Measurements from ENCODE around the gene PHF2.

The PHF2 gene

DNA sequence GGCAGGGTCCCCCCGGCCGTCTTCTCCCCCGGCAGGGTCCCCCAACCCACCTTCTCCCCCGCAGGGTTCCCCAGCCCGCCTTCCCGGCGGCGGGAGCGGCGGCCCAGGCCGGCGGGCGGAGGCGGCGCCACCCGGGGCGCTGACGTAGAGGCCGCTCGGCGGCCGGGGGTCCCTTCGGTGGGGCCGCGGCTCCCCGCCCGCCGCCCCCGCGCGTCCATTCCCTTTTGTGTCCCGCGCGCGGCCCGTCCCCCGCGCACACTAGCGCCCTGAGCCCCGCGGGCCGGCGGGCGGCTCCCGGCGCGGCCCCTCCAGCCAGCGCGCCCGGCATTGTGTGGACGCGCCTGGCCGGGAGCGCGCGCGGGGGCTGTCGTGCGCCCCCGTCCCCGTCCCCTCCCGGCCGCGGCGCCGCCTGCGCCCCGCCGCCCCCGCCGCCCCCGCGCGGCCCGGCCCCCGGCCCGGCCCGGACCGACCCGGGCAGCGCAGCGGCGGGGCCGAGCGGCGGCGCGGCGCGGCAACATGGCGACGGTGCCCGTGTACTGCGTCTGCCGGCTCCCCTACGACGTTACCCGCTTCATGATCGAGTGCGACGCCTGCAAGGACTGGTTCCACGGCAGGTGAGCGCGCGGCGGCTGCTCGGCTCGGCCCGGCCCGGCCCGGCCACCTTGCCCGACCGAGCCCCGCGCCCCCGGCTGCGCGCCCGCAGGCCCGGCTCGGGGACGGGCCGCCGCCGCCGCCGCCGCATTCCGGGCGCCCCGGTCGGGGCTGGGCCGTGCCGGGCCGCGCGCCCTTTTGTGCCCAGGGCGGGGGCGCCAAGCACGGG is at the start of gene PHF2:
Gene PHF2, plus strand, starts transcription at position 327 of the 820 bp plus-strand sequence. Its CDS starts 190 bp downstream, at position 517.
- DNase-seq = peak; percentile 36

DNA sequence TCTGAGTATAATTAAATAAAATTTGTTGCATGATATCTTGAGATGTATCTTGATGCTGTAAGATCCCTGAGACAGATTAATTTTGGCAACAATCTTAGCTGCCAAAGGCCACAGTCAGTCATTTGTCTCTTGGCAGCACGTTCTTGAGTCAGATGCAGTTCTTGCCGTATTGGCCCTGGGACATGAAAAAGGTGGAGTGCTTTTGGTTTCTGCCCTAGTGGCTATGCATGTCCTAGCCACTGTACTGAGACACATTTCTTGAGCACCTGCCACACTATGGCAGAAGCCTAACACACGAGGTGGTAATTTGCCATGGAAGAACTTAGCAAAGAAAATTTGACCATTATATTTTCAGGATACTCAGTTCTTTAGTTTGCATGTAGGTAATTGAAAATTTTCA is 45.0 kb upstream of the PHF2 start:
- DNase-seq = no peak

DNA sequence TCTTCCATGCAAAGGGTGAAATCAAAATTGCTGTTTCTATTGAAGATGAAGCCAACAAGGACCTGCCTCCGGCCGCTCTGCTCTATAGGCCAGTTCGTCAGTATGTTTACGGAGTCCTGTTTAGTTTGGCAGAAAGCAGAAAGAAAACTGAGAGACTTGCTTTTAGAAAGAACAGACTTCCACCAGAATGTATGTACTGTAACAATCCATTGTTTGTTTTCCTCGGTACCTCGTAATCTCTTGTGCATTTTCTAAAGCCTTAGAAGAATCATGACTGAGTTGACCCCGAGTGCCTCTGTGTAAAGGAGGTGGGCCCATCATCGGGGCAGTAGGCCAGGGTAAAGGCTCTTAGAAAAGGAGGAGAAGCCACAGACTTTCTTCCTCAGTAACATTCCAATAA is 44.2 kb upstream of the PHF2 start:
- no peak for DNase-seq

DNA sequence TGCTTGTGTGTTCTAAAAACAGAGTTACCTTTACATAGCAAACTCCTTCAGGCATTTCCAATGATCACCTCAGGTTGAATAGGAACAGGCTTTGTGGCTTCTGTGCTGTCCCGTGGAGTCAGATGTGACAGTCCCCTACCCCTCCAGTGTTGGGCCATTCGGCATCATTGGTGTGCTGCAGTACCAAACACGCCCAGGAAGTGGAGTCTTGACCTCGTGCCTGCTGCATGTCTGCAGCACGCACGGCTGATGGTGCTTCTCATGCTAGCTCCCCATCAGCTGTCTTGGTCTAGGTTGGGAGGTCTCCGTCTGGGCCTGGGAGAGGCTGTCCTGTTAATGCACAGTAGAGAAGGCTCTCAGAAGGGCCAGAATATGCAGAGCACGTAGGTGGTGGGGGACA is 42.5 kb upstream of the PHF2 start:
- no peak for DNase-seq

DNA sequence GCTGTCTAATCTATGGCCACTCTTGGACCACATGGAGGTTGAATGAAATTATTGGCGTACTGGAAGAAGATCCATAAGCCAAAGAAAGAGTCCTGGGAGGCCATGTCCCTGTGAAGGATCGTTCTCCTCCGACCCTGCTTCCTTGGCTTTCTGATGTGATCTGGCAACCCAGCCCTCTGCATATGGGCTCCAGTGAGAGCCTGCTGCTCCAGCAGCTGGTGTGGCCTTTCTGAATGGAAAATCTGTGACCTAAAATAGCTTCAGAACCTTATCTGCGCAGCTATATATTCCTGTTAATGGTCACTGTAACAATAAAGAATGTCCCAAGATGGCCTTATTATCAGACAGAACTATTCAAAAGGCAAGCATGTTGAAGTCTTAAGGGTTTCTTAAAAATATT is 40.2 kb upstream of the PHF2 start:
- DNase-seq = no peak

GRCh38 chr9:93536874-93537273 is 39.5 kb upstream of the PHF2 start:
- no peak for DNase-seq

DNA sequence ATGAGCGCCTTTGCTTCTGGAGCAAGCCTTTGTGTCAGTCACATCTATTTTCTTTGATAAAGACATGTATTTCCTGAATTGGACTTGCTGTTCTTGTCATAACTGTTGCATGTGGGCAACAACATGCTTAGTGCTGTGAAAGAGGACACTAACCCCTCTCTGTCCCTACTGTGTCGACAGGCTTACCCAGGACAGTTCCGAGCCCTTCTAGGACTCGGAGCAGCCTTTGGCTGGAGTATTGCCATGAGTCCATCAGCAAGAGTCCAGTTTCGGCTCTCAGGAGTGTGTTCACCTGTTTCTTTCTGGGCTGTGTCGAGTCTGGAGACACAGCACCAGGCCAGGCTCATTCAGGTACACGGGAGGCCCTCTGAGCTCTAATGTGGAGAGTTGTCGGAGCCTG is 36.1 kb upstream of the PHF2 start:
- DNase-seq = no peak

DNA sequence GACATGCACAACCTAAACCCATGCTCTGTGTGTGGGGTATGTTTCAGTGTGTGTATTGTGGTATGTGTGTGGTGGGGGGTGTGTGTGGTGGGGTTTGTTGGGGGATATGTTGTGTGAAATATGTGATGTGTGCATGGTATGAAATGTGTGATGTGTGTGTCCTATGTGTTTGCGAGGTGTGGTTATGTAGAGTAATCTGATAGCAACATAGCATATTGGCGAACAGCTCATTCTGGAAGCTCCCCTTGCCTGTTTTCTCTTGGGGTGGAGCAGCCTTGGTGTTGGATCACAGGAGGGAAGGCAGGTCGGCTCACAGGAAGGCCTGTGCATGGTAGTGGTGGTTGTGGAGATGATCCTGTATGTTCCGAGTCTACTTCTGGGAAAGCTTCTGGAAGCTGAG is 35.4 kb upstream of the PHF2 start:
- DNase-seq = no peak

- DNase-seq = no peak
Observed at GRCh38 chr9:93541581-93542349, 34.6 kb upstream of the PHF2 start.

- DNase-seq = no peak
Observed at GRCh38 chr9:93543117-93543516, 33.3 kb upstream of the PHF2 start.

DNA sequence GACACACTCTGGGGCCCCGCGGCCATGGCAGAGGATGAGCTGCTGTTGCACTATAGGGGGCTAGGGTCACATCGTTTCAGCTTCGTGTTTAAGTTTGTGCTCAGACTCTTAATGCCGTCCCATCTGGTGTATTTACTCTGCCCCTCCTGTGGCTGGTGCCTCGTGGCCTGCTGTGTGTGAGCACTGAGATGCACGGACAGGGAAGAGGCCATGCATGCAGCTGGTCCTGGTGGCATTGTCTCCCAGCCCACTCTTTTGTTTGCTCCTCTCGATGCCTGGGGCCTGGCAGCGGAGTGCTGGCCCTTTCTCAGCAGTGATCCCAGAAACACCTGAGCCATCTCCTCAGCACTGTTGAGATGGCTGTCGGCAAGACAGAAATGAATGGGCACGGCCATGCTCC is 30.0 kb upstream of the PHF2 start:
- no peak for DNase-seq

GRCh38 chr9:93549611-93550010 is 26.8 kb upstream of the PHF2 start:
- DNase-seq = no peak

GRCh38 chr9:93552923-93553322 is 23.5 kb upstream of the PHF2 start:
- no peak for DNase-seq

DNA sequence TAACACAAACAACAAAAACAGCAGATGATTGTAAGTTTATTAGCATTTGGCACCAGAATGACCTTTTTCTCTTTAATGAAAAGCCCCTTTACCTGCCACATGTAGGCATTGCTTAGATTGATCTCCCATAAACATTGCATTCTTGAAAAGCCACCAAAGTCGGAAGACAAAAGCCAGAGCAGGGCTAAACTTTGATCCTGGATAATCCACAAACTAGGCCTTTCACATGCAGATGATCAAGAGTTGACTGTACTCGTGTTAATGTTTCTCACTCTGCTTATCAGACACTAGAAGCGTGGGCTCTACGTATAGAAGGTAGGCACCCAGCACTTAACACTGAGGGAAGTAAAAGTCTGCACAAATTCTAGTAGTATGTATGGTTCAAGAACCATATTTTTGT is 21.0 kb upstream of the PHF2 start:
- DNase-seq = no peak

- no peak for DNase-seq
Observed at GRCh38 chr9:93557366-93558137, 18.8 kb upstream of the PHF2 start.

DNA sequence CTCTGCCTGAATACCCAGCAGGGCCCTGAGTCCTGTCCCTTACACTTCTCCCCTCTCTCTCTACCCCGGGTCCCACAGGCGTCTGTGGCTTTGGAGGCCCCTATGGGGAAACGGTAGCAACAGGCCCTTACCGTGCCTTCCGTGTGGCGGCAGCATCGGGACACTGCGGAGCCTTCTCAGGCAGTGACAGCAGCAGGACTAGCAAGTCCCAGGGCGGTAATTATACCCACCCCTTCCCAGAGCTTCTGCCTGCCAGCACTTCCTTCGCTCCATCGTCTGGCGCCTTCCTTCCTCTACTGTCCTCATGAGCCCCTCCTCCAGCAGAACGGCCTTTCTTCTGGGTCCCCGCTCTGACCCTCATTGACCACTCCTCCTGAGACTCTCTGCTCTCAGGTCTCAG is 17.9 kb upstream of the PHF2 start:
- no peak for DNase-seq

GRCh38 chr9:93560991-93561390 is 15.4 kb upstream of the PHF2 start:
- DNase-seq = no peak

GRCh38 chr9:93562157-93562556 is 14.2 kb upstream of the PHF2 start:
- no peak for DNase-seq

DNA sequence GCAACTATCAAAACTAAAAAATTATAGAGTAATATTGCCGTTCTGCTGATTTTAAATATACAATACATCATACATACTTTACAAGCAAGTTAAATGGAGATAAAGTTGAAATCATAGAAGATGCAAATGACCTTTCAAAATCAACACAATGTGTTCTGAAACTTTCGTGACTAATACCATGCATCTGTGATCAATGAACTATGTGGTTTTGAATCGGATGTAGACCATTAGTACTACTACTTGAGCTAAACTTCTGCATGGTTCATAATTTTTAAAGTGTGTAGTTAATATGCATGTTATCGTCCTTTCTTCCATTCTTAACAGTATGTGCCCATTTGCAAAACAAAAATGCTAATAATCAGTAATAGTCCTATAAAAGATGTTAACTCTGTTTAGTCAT is 11.3 kb upstream of the PHF2 start:
- peak; percentile 35 for DNase-seq

GRCh38 chr9:93566408-93567270 is 9.7 kb upstream of the PHF2 start:
- DNase-seq = peak; percentile 99

DNA sequence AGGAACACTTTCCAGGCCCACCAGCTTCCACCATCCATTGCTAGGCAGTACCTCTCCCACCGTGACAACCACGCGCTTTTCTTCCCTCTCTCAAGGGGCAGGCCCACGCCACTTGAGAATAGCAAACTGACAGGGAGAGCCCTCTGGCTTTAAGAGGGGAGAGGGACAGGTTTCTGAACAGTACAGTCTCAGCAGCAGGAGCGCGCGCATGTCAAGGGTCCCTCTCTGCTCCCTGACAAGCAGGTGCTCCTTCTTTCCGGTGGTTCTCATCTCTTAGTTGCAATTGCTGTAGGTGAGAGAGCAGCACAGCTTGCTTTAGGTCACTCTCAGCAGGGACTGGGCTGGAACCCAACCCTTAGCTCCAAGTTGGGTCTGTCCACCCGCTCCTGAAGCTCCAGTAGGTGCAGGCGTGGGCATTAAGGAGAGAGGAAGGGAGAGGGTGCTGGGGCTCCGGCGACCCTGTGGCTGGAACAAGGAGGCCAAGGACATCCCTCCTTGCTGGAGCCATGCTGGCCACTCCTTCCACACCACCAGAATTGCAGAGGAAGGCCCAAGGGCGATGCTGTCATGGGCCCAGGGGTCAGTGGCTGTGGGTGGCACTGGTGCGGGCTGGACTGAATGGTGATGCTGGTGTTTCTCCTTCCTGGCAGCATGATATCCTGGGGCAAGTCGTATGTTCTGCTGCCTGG is 9.0 kb upstream of the PHF2 start:
- peak; percentile 11 for DNase-seq

- DNase-seq = no peak
Observed at GRCh38 chr9:93568169-93568568, 8.2 kb upstream of the PHF2 start.

Measured in activated CD4-positive, alpha-beta T cell treated with anti-CD3 and anti-CD28 coated beads, Interleukin-2, Interleukin-6, amounts not matched to agents 100 ng/mL and 50 ng/mL, durations not matched to agents 16 hours and 8 hours (primary cell).